ENCODE measurements around the gene PREP.
"Not testable (repeated sequence)": the region's sequence is repeated elsewhere in the genome, so short reads cannot be mapped to it uniquely, and the experiment has no call there.

Gene PREP

GRCh38 chr6:105258816-105259215, 144.1 kb downstream of the PREP start:
- DNase-seq, result no peak

GRCh38 chr6:105257340-105257739, 145.5 kb downstream of the PREP start:
- no peak for DNase-seq

GRCh38 chr6:105256619-105257018, 146.3 kb downstream of the PREP start:
- DNase-seq, result no peak

- no peak for DNase-seq
Observed at GRCh38 chr6:105253787-105254186, 149.1 kb downstream of the PREP start.

GRCh38 chr6:105251689-105252088, 151.2 kb downstream of the PREP start:
- DNase-seq, result no peak

- DNase-seq, result no peak
Observed at GRCh38 chr6:105250533-105250932, 152.3 kb downstream of the PREP start.

- no peak for DNase-seq
Observed at GRCh38 chr6:105243487-105243886, 159.4 kb downstream of the PREP start.

- no peak for DNase-seq
Observed at GRCh38 chr6:105235155-105235554, 167.7 kb downstream of the PREP start.

GRCh38 chr6:105231771-105232170, 171.1 kb downstream of the PREP start:
- not testable (repeated sequence) for DNase-seq
